OCI-LY1 (cell line): Measurements from ENCODE around the gene TCF21.

ENCODE experiments used
- H2AFZ ChIP-seq: fragments of 200-600 bp; sonication (generic), shearing (Covaris generic); 2 replicates; pipeline ENCODE4 v1.6.0; 2014; ENCODE audit warnings: antibody characterized with exemption, mild to moderate bottlenecking, low read length
- H3F3A ChIP-seq: fragments of 200-600 bp; sonication (generic), shearing (Covaris generic); 2 replicates; pipeline ENCODE4 v1.6.0; 2014; ENCODE audit warnings: mild to moderate bottlenecking, antibody characterized with exemption, low read length, moderate library complexity; ENCODE audit not compliant: insufficient read depth
- H3K27ac ChIP-seq: fragments of 200-600 bp; sonication (generic); 2 replicates; pipeline ENCODE4 v1.5.1; 2014; ENCODE audit warnings: low read length, mixed run types, mild to moderate bottlenecking, low read depth; ENCODE audit not compliant: poor library complexity, severe bottlenecking
- H3K27me3 ChIP-seq: fragments of 200-600 bp; sonication (generic); 2 replicates; pipeline ENCODE4 v1.6.0; 2014; ENCODE audit warnings: antibody characterized with exemption, mild to moderate bottlenecking, low read length, moderate library complexity; ENCODE audit not compliant: insufficient read depth
- H3K36me3 ChIP-seq: fragments of 200-600 bp; sonication (generic); 2 replicates; pipeline ENCODE4 v1.6.1; 2014; ENCODE audit warnings: mild to moderate bottlenecking, antibody characterized with exemption, low read length, moderate library complexity, mixed read lengths; ENCODE audit not compliant: insufficient read depth
- H3K4me1 ChIP-seq: fragments of 200-600 bp; sonication (generic); 2 replicates; pipeline ENCODE4 v1.5.1; 2014; ENCODE audit warnings: mild to moderate bottlenecking, low read length, moderate library complexity; ENCODE audit not compliant: insufficient read depth, severe bottlenecking
- H3K4me2 ChIP-seq: fragments of 200-600 bp; sonication (generic), shearing (Covaris generic); 2 replicates; pipeline ENCODE4 v1.6.1; 2014; ENCODE audit warnings: low read length
- H3K4me3 ChIP-seq: fragments of 200-600 bp; sonication (generic); 2 replicates; pipeline ENCODE4 v1.5.1; 2014; ENCODE audit warnings: low read length, low read depth, mild to moderate bottlenecking, mixed read lengths; ENCODE audit not compliant: poor library complexity, severe bottlenecking
- H3K79me2 ChIP-seq: fragments of 200-600 bp; shearing (Covaris generic); 2 replicates; pipeline ENCODE4 v1.6.1; 2016; ENCODE audit warnings: mixed run types, low read length, mixed read lengths; ENCODE audit not compliant: insufficient read depth
- H3K9ac ChIP-seq: fragments of 200-600 bp; sonication (generic), shearing (Covaris generic); 2 replicates; pipeline ENCODE4 v1.6.1; 2014; ENCODE audit warnings: mild to moderate bottlenecking, low read length, mixed read lengths
- H3K9me2 ChIP-seq: fragments of 200-600 bp; sonication (generic), shearing (Covaris generic); 2 replicates; pipeline ENCODE4 v1.6.1; 2014; ENCODE audit warnings: low read depth, mild to moderate bottlenecking, low read length, mixed read lengths
- H3K9me3 ChIP-seq: fragments of 200-600 bp; shearing (Covaris generic); 2 replicates; pipeline ENCODE4 v1.6.1; 2014; ENCODE audit warnings: low read length, mixed read lengths
- H4K20me1 ChIP-seq: fragments of 200-600 bp; sonication (generic), shearing (Covaris generic); 2 replicates; pipeline ENCODE4 v1.6.0; 2016; ENCODE audit warnings: mild to moderate bottlenecking, low read length; ENCODE audit not compliant: insufficient read depth
- EZH2 ChIP-seq: fragments of 200-600 bp; sonication (generic), shearing (Covaris generic); IDR thresholded peaks from 2 replicates; pipeline ENCODE4 v1.8.0; 2017; ENCODE audit warnings: borderline replicate concordance, mixed run types, mild to moderate bottlenecking, antibody characterized with exemption, low read length, moderate library complexity, mixed read lengths
- TF ChIP-seq, protein P1 (sequence below): fragments of 200-600 bp; sonication (generic), shearing (Covaris generic); IDR thresholded peaks from 2 replicates; pipeline ENCODE4 v1.5.1; 2017; ENCODE audit warnings: mild to moderate bottlenecking, antibody characterized with exemption, low read length, moderate library complexity, mixed read lengths

The TCF21 gene

DNA sequence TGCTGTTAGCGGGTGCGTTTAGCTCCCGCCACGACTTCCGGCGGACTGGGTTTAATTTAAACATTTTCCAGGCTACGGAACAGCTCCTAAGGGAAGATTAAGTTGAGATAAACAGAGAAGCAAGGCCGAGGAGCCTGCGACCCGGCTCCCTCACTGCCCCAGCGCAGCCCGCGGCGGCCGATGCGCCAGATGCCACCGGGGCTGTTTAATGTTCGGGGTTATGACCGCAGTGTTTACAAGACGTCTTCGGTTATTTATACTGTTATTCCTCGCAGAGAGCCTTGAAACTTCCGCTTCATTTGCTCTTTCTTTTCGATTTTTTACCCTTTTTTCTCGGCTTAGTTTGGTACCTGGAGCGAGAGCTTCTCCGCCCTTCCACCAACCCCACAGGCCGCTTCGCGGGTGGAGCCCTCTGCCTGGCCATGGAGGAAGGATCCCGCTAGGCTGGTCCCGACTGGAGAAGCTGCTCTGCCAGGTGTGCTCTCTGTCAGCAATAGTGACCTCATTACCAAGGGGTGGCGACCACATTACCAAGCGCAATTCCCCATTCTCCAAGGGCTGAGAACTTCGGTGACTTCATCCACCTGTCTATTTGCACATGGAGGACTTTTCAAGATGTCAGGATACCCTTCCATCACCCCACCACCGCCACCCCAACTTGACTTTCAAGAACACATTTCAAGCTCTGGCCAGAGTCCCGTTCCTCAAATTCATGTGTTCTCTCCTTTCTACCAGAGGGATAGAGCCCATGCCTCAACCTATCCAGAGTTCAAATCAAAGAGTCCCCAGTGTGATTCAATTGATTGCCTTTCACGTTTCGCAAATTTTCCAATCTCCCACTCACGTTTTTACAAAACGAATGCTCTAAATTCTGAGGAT, 4.1 kb downstream of the TCF21 start:
- Histone ChIP-seq H3K4me3 (no peak overlapping the region), H3K27ac (no peak overlapping the region)

GRCh38 chr6:133893946-133894345, 5.0 kb downstream of the TCF21 start:
- Histone ChIP-seq H2AFZ (no peak overlapping the region), H3K4me3 (no peak overlapping the region), H3K27me3 (no peaks in the 10 kb centered on the region; the same call in 1 of the 2 replicates), H3F3A (no peaks in the 10 kb centered on the region), H4K20me1 (no peaks in the 10 kb centered on the region), H3K4me2 (no peak overlapping the region), H3K36me3 (no peaks in the 10 kb centered on the region), H3K79me2 (no peaks in the 10 kb centered on the region), H3K27ac (no peak overlapping the region), H3K4me1 (no peaks in the 10 kb centered on the region), H3K9me3 (no peaks in the 10 kb centered on the region), H3K9me2 (no peaks in the 10 kb centered on the region), H3K9ac (no peak overlapping the region)
- no peak for TF ChIP-seq EZH2
- TF ChIP-seq, protein P1, sequence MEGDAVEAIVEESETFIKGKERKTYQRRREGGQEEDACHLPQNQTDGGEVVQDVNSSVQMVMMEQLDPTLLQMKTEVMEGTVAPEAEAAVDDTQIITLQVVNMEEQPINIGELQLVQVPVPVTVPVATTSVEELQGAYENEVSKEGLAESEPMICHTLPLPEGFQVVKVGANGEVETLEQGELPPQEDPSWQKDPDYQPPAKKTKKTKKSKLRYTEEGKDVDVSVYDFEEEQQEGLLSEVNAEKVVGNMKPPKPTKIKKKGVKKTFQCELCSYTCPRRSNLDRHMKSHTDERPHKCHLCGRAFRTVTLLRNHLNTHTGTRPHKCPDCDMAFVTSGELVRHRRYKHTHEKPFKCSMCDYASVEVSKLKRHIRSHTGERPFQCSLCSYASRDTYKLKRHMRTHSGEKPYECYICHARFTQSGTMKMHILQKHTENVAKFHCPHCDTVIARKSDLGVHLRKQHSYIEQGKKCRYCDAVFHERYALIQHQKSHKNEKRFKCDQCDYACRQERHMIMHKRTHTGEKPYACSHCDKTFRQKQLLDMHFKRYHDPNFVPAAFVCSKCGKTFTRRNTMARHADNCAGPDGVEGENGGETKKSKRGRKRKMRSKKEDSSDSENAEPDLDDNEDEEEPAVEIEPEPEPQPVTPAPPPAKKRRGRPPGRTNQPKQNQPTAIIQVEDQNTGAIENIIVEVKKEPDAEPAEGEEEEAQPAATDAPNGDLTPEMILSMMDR, result no peak

More for the DNA sequence above, 4.1 kb downstream of the TCF21 start:
- TF ChIP-seq EZH2, result no peak
- TF ChIP-seq, protein P1, result no peak
- H3K79me2 ChIP-seq, result no peaks in the 10 kb centered on the region
- no peak overlapping the region for H3K9ac ChIP-seq
- H4K20me1 ChIP-seq, result no peaks in the 10 kb centered on the region
- H3K4me2 ChIP-seq, result no peak overlapping the region
- H3K27me3 ChIP-seq, result no peaks in the 10 kb centered on the region; the same call in 1 of the 2 replicates
- H3K9me3 ChIP-seq, result no peaks in the 10 kb centered on the region
- no peaks in the 10 kb centered on the region for H3K36me3 ChIP-seq
- H3F3A ChIP-seq, result no peaks in the 10 kb centered on the region
- H3K4me1 ChIP-seq, result no peaks in the 10 kb centered on the region
- H3K9me2 ChIP-seq, result no peaks in the 10 kb centered on the region
- no peak overlapping the region for H2AFZ ChIP-seq

GRCh38 chr6:133894369-133894768, 5.5 kb downstream of the TCF21 start:
- no peaks in the 10 kb centered on the region; the same call in 1 of the 2 replicates for H3K27me3 ChIP-seq

More at GRCh38 chr6:133894369-133894768, 5.5 kb downstream of the TCF21 start:
- H3K9ac ChIP-seq, result no peak overlapping the region
- H3K4me1 ChIP-seq, result no peaks in the 10 kb centered on the region
- no peak overlapping the region for H3K27ac ChIP-seq
- H3F3A ChIP-seq, result no peaks in the 10 kb centered on the region
- H2AFZ ChIP-seq, result no peak overlapping the region
- H3K79me2 ChIP-seq, result no peaks in the 10 kb centered on the region
- H4K20me1 ChIP-seq, result no peaks in the 10 kb centered on the region
- no peak for TF ChIP-seq EZH2
- TF ChIP-seq, protein P1, result no peak
- no peaks in the 10 kb centered on the region for H3K9me2 ChIP-seq
- H3K36me3 ChIP-seq, result no peaks in the 10 kb centered on the region
- H3K9me3 ChIP-seq, result no peaks in the 10 kb centered on the region
- H3K4me2 ChIP-seq, result no peak overlapping the region
- H3K4me3 ChIP-seq, result no peak overlapping the region
